ENCODE measurements around the gene EBF4. TPM values are rescaled to one million over a fixed set of nuclear protein-coding genes. Genes with fewer than 3 reads are reported as not detected.

EBF4 gene
- polyA plus RNA-seq, 3 donors = 0.12 TPM; not detected in 2

DNA sequence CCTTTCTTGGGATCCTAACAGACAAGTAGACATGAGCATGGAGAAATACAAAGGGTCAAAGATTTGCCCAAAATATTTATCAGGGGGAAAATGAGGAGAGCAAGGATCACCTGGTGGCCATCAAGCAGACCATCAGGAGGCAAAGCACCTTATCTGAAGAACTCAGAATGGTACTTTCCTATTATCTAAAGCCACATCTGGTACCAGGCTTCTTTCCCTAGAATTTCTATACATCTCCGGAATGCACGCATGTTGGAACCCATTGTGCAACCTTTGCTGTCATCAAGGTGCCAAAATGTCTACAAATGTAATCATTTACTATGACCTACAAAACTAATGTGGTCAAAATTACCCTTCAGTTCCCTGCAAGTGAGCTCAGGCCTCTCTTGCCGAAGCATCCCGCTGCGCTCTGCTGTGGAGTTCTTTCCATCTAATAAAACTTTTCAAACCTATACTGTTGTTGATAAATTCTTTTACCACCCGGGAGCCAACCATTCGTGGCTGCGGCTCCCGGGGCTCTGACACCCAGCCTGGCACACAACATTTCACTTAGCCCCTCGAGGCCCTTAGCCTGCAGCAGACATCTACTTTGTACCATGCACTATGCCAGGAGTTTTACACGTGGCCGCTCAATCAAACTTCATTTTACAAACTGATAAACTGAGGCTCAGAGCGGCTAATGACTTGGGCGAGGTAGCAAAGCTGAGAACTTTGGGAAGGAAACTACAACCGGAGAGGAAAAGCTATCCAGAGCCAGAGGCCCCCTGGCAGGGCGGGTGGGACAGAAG is 111.7 kb downstream of the EBF4 start:
- H3K27ac Mint-ChIP-seq = no peak overlapping the region
- intact Hi-C loops (cut with micrococcal nuclease) = no loop called here

DNA sequence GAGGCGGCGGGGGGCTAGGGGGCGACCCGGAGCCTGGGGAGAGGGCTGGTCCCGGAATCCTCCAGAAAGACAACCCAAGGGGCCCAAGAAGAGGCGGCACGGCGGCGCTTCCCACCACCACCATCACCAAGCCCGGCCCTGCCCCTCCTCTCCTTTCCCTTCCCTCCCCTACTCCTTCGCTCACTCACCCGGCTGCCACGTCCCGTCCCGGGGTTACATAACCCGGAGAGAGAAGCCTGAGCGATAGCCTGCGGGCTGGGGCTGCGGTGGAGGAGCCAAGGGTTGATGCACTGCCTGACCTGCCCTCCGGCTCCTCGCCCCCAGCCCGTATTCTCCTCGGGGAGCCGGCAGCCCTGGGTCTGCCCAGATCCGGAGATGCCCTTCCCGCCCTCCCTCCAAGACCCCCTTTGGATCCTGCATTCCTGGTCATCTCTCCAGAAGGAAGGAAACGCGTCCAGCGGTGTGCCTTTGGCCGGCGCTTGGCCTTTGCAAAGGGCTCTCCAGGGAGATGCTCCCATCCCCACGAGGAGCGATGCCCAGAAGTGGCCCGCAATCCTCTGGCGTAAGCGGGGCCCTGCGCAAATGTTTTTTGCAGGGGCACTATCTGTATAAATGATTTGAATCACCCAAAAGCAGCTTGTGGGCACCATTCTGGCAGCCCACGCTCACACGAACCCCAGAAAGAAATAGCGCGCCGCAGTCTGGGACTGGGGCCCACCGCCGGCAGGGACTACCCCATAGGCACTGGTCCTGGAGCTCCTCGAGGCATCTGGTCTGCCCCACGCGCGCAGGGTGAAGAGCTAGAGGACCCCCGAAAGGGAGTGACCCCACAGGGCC is 112.5 kb downstream of the EBF4 start:
- no peak for DNase-seq
- H3K9ac ChIP-seq (ENCODE audit: insufficient read depth, low read length, poor library complexity, severe bottlenecking) = no peak overlapping the region
- H3K27me3 ChIP-seq (ENCODE audit: control insufficient read depth in 2 of 2, insufficient read depth in 2 of 2, low read length in 2 of 2) = peaks cover 29 to 62% of the 10 kb centered on the region in 2 donors
- H3K4me3 ChIP-seq (replicated peaks in 1 of 3; ENCODE audit: low read depth in 2 of 3, low read length in 3 of 3) = no peak overlapping the region
- Mint-ChIP-seq H3K4me1 (peaks cover 15% of the 10 kb centered on the region), H3K27ac (no peak overlapping the region), H3K9me3 (peaks cover 0 to 13% (median 3%) of the 10 kb centered on the region in 7 donors), H3K27me3 (ENCODE audit: low read depth in 3 of 3) (peaks cover 59 to 75% (median 59%) of the 10 kb centered on the region in 3 donors), H3K4me3 (peak overlapping the region in 1 of 2 donors; percentile 51), H3K36me3 (peaks cover 1 to 4% of the 10 kb centered on the region in 2 donors)
- H4K20me1 ChIP-seq (ENCODE audit: insufficient read depth, low read length) = no peaks in the 10 kb centered on the region
- intact Hi-C loops (cut with micrococcal nuclease) = no loop called here
- TF ChIP-seq, protein P1, sequence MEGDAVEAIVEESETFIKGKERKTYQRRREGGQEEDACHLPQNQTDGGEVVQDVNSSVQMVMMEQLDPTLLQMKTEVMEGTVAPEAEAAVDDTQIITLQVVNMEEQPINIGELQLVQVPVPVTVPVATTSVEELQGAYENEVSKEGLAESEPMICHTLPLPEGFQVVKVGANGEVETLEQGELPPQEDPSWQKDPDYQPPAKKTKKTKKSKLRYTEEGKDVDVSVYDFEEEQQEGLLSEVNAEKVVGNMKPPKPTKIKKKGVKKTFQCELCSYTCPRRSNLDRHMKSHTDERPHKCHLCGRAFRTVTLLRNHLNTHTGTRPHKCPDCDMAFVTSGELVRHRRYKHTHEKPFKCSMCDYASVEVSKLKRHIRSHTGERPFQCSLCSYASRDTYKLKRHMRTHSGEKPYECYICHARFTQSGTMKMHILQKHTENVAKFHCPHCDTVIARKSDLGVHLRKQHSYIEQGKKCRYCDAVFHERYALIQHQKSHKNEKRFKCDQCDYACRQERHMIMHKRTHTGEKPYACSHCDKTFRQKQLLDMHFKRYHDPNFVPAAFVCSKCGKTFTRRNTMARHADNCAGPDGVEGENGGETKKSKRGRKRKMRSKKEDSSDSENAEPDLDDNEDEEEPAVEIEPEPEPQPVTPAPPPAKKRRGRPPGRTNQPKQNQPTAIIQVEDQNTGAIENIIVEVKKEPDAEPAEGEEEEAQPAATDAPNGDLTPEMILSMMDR (IDR thresholded peaks at IDR 0.05) = no peak
- H3K4me2 ChIP-seq (replicated peaks; ENCODE audit: extremely low read depth, low read length, poor library complexity, severe bottlenecking) = no peak overlapping the region
- no peak overlapping the region for H2AFZ ChIP-seq (ENCODE audit: insufficient read depth, low read depth, low read length, poor library complexity, severe bottlenecking)
- H3K36me3 ChIP-seq (replicated peaks in 1 of 2; ENCODE audit: control insufficient read depth in 1 of 2, insufficient read depth in 2 of 2, low read length in 2 of 2) = no peaks in the 10 kb centered on the region
- WGBS (ENCODE audit: insufficient coverage) = 24% methylated on average over 34 of the region's 49 CpGs
- peaks cover 14 to 15% of the 10 kb centered on the region in 2 donors for H3K4me1 ChIP-seq (ENCODE audit: control insufficient read depth in 1 of 2, insufficient read depth in 2 of 2, low read length in 2 of 2)
- no peak overlapping the region for H3K27ac ChIP-seq (ENCODE audit: low read depth in 1 of 2, low read length in 2 of 2)
- H3K79me2 ChIP-seq (ENCODE audit: insufficient read depth, low read length) = no peaks in the 10 kb centered on the region
- no peaks in the 10 kb centered on the region for H3K9me3 ChIP-seq (replicated peaks in 1 of 2; ENCODE audit: control insufficient read depth in 1 of 2, insufficient read depth in 1 of 2, low read length in 2 of 2)

More for the DNA sequence above, 111.7 kb downstream of the EBF4 start:
- H3K9me3 Mint-ChIP-seq = peaks cover 0 to 12% (median 6%) of the 10 kb centered on the region in 7 donors
- Histone ChIP-seq H3K36me3 (replicated peaks in 1 of 2; ENCODE audit: control insufficient read depth in 1 of 2, insufficient read depth in 2 of 2, low read length in 2 of 2) (no peaks in the 10 kb centered on the region), H3K9ac (ENCODE audit: insufficient read depth, low read length, poor library complexity, severe bottlenecking) (no peak overlapping the region), H3K4me1 (ENCODE audit: control insufficient read depth in 1 of 2, insufficient read depth in 2 of 2, low read length in 2 of 2) (peaks cover 22 to 24% of the 10 kb centered on the region in 2 donors), H4K20me1 (ENCODE audit: insufficient read depth, low read length) (no peaks in the 10 kb centered on the region), H3K9me3 (replicated peaks in 1 of 2; ENCODE audit: control insufficient read depth in 1 of 2, insufficient read depth in 1 of 2, low read length in 2 of 2) (no peaks in the 10 kb centered on the region), H3K27me3 (ENCODE audit: control insufficient read depth in 2 of 2, insufficient read depth in 2 of 2, low read length in 2 of 2) (peaks cover 29 to 71% of the 10 kb centered on the region in 2 donors), H3K27ac (ENCODE audit: low read depth in 1 of 2, low read length in 2 of 2) (no peak overlapping the region), H2AFZ (ENCODE audit: insufficient read depth, low read depth, low read length, poor library complexity, severe bottlenecking) (no peak overlapping the region), H3K4me2 (replicated peaks; ENCODE audit: extremely low read depth, low read length, poor library complexity, severe bottlenecking) (no peak overlapping the region), H3K4me3 (replicated peaks in 1 of 3; ENCODE audit: low read depth in 2 of 3, low read length in 3 of 3) (no peak overlapping the region), H3K79me2 (ENCODE audit: insufficient read depth, low read length) (no peaks in the 10 kb centered on the region)
- peak overlapping the region in 1 of 2 donors; percentile 61 for H3K4me3 Mint-ChIP-seq
- H3K4me1 Mint-ChIP-seq = peaks cover 23% of the 10 kb centered on the region
- peaks cover 3 to 8% of the 10 kb centered on the region in 2 donors for H3K36me3 Mint-ChIP-seq
- TF ChIP-seq, protein P1 (IDR thresholded peaks at IDR 0.05) = no peak
- WGBS (ENCODE audit: insufficient coverage) = 71% methylated on average over 13 of the region's 16 CpGs
- no peak for DNase-seq
- peaks cover 65 to 76% (median 68%) of the 10 kb centered on the region in 3 donors for H3K27me3 Mint-ChIP-seq (ENCODE audit: low read depth in 3 of 3)
